Measurements from ENCODE around the gene LGI4.
"Not testable (repeated sequence)": the region's sequence is repeated elsewhere in the genome, so short reads cannot be mapped to it uniquely, and the experiment has no call there.

The LGI4 gene

DNA sequence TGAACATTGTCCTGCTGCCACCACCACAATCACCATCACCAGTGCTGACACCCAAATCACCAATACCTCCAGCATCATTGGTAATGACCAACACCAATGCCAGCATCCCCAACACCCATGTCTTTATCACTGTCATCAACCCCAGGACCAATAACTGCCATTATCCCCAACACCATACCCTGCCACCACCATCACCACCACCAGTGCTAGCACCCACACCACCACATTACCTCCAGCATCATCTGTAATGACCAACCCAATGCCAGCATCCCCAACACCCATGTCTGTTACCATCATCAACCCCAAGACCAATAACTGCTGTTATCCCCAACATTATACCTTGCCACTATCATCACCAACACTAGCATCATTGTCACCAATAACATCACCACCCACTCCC, 2.6 kb downstream of the LGI4 start:
- TF ChIP-seq Cebpa-rat (IDR thresholded peaks at IDR 0.05) = no peak
- Histone ChIP-seq H3K27me3 (no peaks in the 10 kb centered on the region), H3K4me2 (no peak overlapping the region)

DNA sequence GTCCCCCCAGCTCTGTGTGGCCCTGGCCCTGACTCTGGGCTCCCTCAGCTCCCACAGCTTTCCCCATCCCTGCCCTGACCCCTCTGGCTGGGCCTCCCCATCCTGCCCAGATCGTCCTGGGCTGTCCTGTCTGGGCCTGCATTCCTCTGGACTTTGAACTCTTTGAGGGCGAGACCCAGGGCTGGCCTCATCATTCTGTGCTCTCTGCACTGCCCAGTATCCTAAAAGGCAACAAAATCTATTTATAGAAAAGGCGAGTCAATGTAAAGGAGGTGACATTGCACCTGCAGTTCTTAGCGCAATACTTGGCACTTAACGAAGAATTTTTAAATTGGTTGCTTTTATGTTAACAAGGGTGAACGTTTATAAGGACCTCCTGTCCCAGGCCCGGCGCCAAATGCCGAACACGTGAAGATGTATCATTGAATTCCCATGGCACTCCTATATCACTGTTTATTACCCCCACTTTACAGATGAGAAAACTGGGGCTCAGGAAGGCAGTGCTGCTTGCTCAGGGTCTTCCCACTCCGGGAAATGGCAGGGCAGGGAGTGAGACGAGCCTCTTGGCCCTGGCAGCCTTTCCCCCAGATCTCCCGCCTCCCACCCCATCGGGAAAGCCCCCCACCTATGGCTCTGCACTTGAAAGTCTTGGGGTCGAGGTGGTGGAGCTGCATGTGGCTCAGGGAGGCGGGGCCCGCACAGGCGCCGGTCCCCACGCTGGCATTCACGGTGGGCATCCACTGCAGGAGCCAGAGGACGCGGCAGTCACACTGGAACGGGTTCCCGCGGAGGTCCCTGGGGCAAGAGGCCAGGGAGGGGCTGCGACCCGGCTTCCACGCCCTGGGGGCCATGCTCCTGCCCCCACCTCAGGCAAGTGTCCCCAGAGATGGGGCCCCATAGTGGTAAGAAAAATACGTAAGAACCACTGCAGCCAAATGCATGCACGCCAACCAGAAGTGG, 3.8 kb downstream of the LGI4 start:
- Histone ChIP-seq H3K36me3 (no peaks in the 10 kb centered on the region), H3K4me3 (no peak overlapping the region), H3K9ac (no peak overlapping the region), H3K27ac (no peak overlapping the region), H3K9me3 (no peaks in the 10 kb centered on the region), H3K27me3 (no peaks in the 10 kb centered on the region), H3K4me1 (peaks cover 34% of the 10 kb centered on the region), H4K20me1 (no peaks in the 10 kb centered on the region), H3K4me2 (peak overlapping the region; percentile 59)
- TF ChIP-seq Cebpa-rat (IDR thresholded peaks at IDR 0.05) = no peak

More for the DNA sequence above, 2.6 kb downstream of the LGI4 start:
- H3K27ac ChIP-seq = no peak overlapping the region
- H4K20me1 ChIP-seq = no peaks in the 10 kb centered on the region
- no peak overlapping the region for H3K4me3 ChIP-seq
- H3K9me3 ChIP-seq = no peaks in the 10 kb centered on the region
- no peak overlapping the region for H3K9ac ChIP-seq
- H3K36me3 ChIP-seq = no peaks in the 10 kb centered on the region
- H3K4me1 ChIP-seq = peaks cover 34% of the 10 kb centered on the region

- not testable (repeated sequence) for H4K20me1 ChIP-seq, H3K9me3 ChIP-seq, H3K4me3 ChIP-seq, H3K36me3 ChIP-seq, H3K27ac ChIP-seq, H3K4me2 ChIP-seq, H3K27me3 ChIP-seq, H3K9ac ChIP-seq
- H3K4me1 ChIP-seq = peaks cover 36% of the 10 kb centered on the region
Observed at GRCh38 chr19:35129724-35130274, 5.1 kb downstream of the LGI4 start.

GRCh38 chr19:35128398-35129057, 6.3 kb downstream of the LGI4 start:
- H3K9me3 ChIP-seq = no peaks in the 10 kb centered on the region
- H3K27ac ChIP-seq = no peak overlapping the region
- no peak overlapping the region for H3K4me3 ChIP-seq
- peaks cover 48% of the 10 kb centered on the region for H3K4me1 ChIP-seq
- no peak for TF ChIP-seq Cebpa-rat (IDR thresholded peaks at IDR 0.05)
- H4K20me1 ChIP-seq = no peaks in the 10 kb centered on the region
- H3K36me3 ChIP-seq = no peaks in the 10 kb centered on the region
- no peak overlapping the region for H3K4me2 ChIP-seq
- no peak overlapping the region for H3K9ac ChIP-seq
- H3K27me3 ChIP-seq = no peaks in the 10 kb centered on the region

- TF ChIP-seq Cebpa-rat (IDR thresholded peaks at IDR 0.05) = no peak
- Histone ChIP-seq H3K4me3 (no peak overlapping the region), H4K20me1 (no peaks in the 10 kb centered on the region), H3K27ac (no peak overlapping the region), H3K9ac (no peak overlapping the region), H3K36me3 (no peaks in the 10 kb centered on the region), H3K9me3 (no peaks in the 10 kb centered on the region), H3K4me2 (no peak overlapping the region), H3K4me1 (peaks cover 55% of the 10 kb centered on the region), H3K27me3 (no peaks in the 10 kb centered on the region)
Observed at GRCh38 chr19:35127871-35128270, 7.0 kb downstream of the LGI4 start.

GRCh38 chr19:35126624-35126959, 8.3 kb downstream of the LGI4 start:
- H3K4me2 ChIP-seq = peak overlapping the region; percentile 82
- no peaks in the 10 kb centered on the region for H3K9me3 ChIP-seq
- H3K4me1 ChIP-seq = peaks cover 66% of the 10 kb centered on the region
- no peaks in the 10 kb centered on the region for H3K27me3 ChIP-seq
- H3K36me3 ChIP-seq = no peaks in the 10 kb centered on the region
- TF ChIP-seq Cebpa-rat (IDR thresholded peaks at IDR 0.05) = no peak
- H4K20me1 ChIP-seq = no peaks in the 10 kb centered on the region
- H3K27ac ChIP-seq = peak overlapping the region; percentile 30; the same call in 1 of the 2 replicates
- no peak overlapping the region for H3K4me3 ChIP-seq
- H3K9ac ChIP-seq = no peak overlapping the region

DNA sequence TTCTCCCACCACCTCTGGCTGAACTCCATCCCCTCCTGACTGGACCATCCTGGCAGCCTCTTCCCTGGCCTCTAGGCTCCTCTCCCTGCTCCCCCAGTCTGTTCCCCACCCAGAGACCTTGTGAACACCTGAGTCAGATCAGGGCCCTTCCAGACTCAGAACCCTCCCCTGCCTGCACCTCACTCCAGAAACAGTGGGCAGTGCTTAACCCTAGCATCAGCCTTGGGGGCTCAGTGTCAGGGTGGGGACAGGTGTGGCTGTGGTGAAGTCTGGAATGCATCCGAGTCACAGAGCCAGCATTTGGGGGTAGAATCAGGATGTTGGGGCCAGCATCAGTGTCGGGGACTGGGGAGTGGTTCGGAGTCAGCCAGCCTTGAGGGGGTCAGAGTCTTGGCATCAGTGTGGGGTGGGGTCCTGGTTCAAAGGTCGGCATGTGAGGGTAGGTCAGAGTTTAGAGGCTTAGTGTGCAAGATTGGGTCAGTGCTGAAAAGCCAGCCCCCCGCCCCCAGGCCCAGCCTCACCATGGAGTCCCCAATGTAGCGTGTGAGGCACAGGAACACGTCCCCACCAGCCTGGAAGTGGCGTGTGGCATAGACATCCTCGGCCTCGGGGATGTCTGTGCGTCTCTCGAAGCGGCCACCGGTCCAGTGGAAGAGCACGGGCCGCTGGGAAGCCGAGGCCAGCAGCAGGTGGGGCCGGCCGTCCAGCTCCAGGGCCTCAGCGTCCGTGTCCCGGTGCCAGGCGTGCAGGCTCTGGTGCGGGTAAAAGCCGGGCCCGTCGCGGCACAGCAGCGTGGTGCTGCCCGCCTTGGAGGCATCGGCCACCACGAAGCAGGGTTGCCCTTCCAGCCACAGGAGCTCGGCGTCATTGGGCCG, 8.9 kb downstream of the LGI4 start:
- Histone ChIP-seq H3K4me1 (peaks cover 66% of the 10 kb centered on the region), H3K9me3 (no peaks in the 10 kb centered on the region), H3K9ac (no peak overlapping the region), H3K27ac (peak overlapping the region; percentile 30; the same call in 1 of the 2 replicates), H3K4me3 (no peak overlapping the region), H3K4me2 (peak overlapping the region; percentile 82), H3K27me3 (no peaks in the 10 kb centered on the region), H4K20me1 (no peaks in the 10 kb centered on the region), H3K36me3 (no peaks in the 10 kb centered on the region)
- TF ChIP-seq Cebpa-rat (IDR thresholded peaks at IDR 0.05) = no peak

- no peak for TF ChIP-seq Cebpa-rat (IDR thresholded peaks at IDR 0.05)
- H3K36me3 ChIP-seq = no peaks in the 10 kb centered on the region
- no peak overlapping the region for H3K4me3 ChIP-seq
- no peak overlapping the region for H3K9ac ChIP-seq
- peak overlapping the region; percentile 82 for H3K4me2 ChIP-seq
- H3K27me3 ChIP-seq = no peaks in the 10 kb centered on the region
- H4K20me1 ChIP-seq = no peaks in the 10 kb centered on the region
- no peak overlapping the region for H3K27ac ChIP-seq
- peaks cover 72% of the 10 kb centered on the region for H3K4me1 ChIP-seq
- no peaks in the 10 kb centered on the region for H3K9me3 ChIP-seq
Observed at GRCh38 chr19:35125270-35125717, 9.6 kb downstream of the LGI4 start.
